ENCODE results near the gene SNX32. TPM values are rescaled to one million over a fixed set of nuclear protein-coding genes. Genes with fewer than 3 reads are reported as not detected.

SNX32 gene
- total and polyA plus RNA-seq, 9 of the 15 experiments (the other 6 are each of a cell fraction or from before 2014, with no cell fraction given) = 0.03 TPM; not detected in 7

DNA sequence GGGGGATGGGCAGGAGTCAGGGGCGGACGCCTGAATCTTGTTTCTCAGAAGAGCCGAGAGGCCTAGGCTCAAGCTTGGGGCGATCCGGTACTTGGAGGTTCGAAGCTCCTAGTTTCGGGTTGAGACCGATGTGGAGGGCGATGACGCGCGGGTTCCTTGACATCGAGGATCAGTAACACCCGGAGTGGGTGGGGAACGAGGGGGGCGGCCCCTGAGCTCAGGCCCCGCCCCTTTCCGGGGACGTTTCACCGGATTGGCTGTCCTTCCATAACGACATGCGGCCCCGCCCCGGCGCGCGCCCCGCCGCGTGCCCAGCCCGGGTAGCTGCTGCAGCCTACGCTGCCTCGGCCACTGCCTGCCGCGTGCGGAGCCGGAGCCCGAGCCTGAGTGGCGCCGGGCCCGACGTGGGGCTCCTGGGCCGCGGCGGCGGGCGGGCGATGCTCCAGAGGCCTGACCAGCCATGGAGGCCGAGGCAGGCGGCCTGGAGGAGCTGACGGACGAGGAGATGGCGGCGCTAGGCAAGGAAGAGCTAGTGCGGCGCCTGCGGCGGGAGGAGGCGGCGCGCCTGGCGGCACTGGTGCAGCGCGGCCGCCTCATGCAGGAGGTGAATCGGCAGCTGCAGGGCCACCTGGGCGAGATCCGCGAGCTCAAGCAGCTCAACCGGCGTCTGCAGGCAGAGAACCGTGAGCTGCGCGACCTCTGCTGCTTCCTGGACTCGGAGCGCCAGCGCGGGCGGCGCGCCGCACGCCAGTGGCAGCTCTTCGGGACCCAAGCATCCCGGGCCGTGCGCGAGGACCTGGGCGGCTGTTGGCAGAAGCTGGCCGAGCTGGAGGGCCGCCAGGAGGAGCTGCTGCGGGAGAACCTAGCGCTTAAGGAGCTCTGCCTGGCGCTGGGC lies 56.8 kb downstream of the SNX32 start, which contains the start of gene CCDC85B (continued):
- peak; percentile 77 for TF ChIP-seq CBX1 (IDR thresholded peaks at IDR 0.05; ENCODE audit: low read depth)
- TF ChIP-seq SMAD4 (CRISPR knock-in tag; conservative IDR thresholded peaks at IDR 0.05) = peak; percentile 88
- TF ChIP-seq NEUROD1 (IDR thresholded peaks at IDR 0.05; ENCODE audit: borderline replicate concordance, low read depth, low read length, partially characterized antibody) = peak; percentile 34
- TF ChIP-seq ZNF282 (CRISPR knock-in tag; IDR thresholded peaks at IDR 0.05) = 0 out of 2 replicates have a peak, but pooled peaks have one; percentile 55
- TF ChIP-seq YBX1 (IDR thresholded peaks at IDR 0.05) = no peak
- TF ChIP-seq MAZ (CRISPR knock-in tag; conservative IDR thresholded peaks at IDR 0.05 in 1 of 2, IDR thresholded peaks at IDR 0.05 in 1 of 2) = peak; percentile 54 to 85
- no peak for TF ChIP-seq IRF2 (CRISPR knock-in tag; IDR thresholded peaks at IDR 0.05)
- TF ChIP-seq STAG1 (CRISPR knock-in tag; IDR thresholded peaks at IDR 0.05; ENCODE audit: borderline replicate concordance) = peak; percentile 10; the same call in 1 of the 2 replicates
- TF ChIP-seq, protein P1, sequence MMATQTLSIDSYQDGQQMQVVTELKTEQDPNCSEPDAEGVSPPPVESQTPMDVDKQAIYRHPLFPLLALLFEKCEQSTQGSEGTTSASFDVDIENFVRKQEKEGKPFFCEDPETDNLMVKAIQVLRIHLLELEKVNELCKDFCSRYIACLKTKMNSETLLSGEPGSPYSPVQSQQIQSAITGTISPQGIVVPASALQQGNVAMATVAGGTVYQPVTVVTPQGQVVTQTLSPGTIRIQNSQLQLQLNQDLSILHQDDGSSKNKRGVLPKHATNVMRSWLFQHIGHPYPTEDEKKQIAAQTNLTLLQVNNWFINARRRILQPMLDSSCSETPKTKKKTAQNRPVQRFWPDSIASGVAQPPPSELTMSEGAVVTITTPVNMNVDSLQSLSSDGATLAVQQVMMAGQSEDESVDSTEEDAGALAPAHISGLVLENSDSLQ (IDR thresholded peaks at IDR 0.05) = peak; percentile 59
- peak; percentile 26; the same call in 1 of the 2 replicates for TF ChIP-seq EGR1 (conservative IDR thresholded peaks at IDR 0.05)
- no peak for TF ChIP-seq PTTG1 (tag; IDR thresholded peaks at IDR 0.05; ENCODE audit: low read depth)
- TF ChIP-seq STAT5B (CRISPR knock-in tag; IDR thresholded peaks at IDR 0.05) = no peak
- no peak for TF ChIP-seq ZNF184 (CRISPR knock-in tag; IDR thresholded peaks at IDR 0.05)
- TF ChIP-seq SOX6 (IDR thresholded peaks at IDR 0.05) = peak; percentile 25; the same call in 1 of the 2 replicates
- peak in 1 of 2 experiments; percentile 72; a peak in 3 of 4 replicates for TF ChIP-seq NRF1 (conservative IDR thresholded peaks at IDR 0.05 in 1 of 2, IDR thresholded peaks at IDR 0.05 in 1 of 2)
- TF ChIP-seq ZNF699 (CRISPR knock-in tag; IDR thresholded peaks at IDR 0.05; ENCODE audit: insufficient replicate concordance) = no peak
- peak; percentile 90; the same call in 1 of the 2 replicates for TF ChIP-seq PHF8 (IDR thresholded peaks at IDR 0.05; ENCODE audit: borderline replicate concordance, low read length)
- TF ChIP-seq ZNF766 (CRISPR knock-in tag; conservative IDR thresholded peaks at IDR 0.05) = peak; percentile 55; the same call in 1 of the 2 replicates
- TF ChIP-seq PML (IDR thresholded peaks at IDR 0.05; ENCODE audit: low read length) = peak; percentile 61
- TF ChIP-seq ZNF274 (IDR thresholded peaks at IDR 0.05; ENCODE audit: borderline replicate concordance, low read depth, low read length) = no peak
- TF ChIP-seq KAT8 (IDR thresholded peaks at IDR 0.05; ENCODE audit: low read depth) = no peak
- no peak for TF ChIP-seq SRSF9 (IDR thresholded peaks at IDR 0.05; ENCODE audit: borderline replicate concordance, low read depth, low read length)
- TF ChIP-seq, protein P2, sequence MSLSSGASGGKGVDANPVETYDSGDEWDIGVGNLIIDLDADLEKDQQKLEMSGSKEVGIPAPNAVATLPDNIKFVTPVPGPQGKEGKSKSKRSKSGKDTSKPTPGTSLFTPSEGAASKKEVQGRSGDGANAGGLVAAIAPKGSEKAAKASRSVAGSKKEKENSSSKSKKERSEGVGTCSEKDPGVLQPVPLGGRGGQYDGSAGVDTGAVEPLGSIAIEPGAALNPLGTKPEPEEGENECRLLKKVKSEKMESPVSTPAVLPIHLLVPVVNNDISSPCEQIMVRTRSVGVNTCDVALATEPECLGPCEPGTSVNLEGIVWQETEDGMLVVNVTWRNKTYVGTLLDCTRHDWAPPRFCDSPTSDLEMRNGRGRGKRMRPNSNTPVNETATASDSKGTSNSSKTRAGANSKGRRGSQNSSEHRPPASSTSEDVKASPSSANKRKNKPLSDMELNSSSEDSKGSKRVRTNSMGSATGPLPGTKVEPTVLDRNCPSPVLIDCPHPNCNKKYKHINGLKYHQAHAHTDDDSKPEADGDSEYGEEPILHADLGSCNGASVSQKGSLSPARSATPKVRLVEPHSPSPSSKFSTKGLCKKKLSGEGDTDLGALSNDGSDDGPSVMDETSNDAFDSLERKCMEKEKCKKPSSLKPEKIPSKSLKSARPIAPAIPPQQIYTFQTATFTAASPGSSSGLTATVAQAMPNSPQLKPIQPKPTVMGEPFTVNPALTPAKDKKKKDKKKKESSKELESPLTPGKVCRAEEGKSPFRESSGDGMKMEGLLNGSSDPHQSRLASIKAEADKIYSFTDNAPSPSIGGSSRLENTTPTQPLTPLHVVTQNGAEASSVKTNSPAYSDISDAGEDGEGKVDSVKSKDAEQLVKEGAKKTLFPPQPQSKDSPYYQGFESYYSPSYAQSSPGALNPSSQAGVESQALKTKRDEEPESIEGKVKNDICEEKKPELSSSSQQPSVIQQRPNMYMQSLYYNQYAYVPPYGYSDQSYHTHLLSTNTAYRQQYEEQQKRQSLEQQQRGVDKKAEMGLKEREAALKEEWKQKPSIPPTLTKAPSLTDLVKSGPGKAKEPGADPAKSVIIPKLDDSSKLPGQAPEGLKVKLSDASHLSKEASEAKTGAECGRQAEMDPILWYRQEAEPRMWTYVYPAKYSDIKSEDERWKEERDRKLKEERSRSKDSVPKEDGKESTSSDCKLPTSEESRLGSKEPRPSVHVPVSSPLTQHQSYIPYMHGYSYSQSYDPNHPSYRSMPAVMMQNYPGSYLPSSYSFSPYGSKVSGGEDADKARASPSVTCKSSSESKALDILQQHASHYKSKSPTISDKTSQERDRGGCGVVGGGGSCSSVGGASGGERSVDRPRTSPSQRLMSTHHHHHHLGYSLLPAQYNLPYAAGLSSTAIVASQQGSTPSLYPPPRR (CRISPR knock-in tag; IDR thresholded peaks at IDR 0.05; ENCODE audit: borderline replicate concordance) = peak; percentile 76; the same call in 1 of the 2 replicates
